BE2C (cell line): ENCODE data around the gene C10orf95.

Experiments
- DNase-seq: peaks from one replicate; pipeline ENCODE4 v3.0.0-alpha.2; 2020
- H3K27me3 ChIP-seq: fragments of 250-450 bp; sonication (Bioruptor Pico); 2 replicates; pipeline ENCODE4 v1.5.1; 2020; ENCODE audit warnings: mild to moderate bottlenecking
- H3K36me3 ChIP-seq: fragments of 250-450 bp; sonication (Bioruptor Pico); 2 replicates; pipeline ENCODE4 v1.5.1; 2020; ENCODE audit warnings: mild to moderate bottlenecking
- H3K4me1 ChIP-seq: fragments of 250-450 bp; sonication (Bioruptor Pico); 2 replicates; pipeline ENCODE4 v1.5.1; 2020
- H3K4me3 ChIP-seq: 2 replicates; pipeline ENCODE4 v1.5.1; 2011; ENCODE audit warnings: low read depth, low read length
- H3K9me3 ChIP-seq: fragments of 250-450 bp; sonication (Bioruptor Pico); 2 replicates; pipeline ENCODE4 v1.5.1; 2020
- TF ChIP-seq, protein P1 (sequence below): IDR thresholded peaks from 2 replicates; pipeline ENCODE4 v1.5.1; 2012; ENCODE audit warnings: mild to moderate bottlenecking, low read depth, low read length

C10orf95 gene

GRCh38 chr10:102400598-102401341 is 50.6 kb downstream of the C10orf95 start:
- H3K9me3 ChIP-seq, result no peaks in the 10 kb centered on the region
- DNase-seq, result no peak
- H3K27me3 ChIP-seq, result no peaks in the 10 kb centered on the region
- peaks cover 23% of the 10 kb centered on the region for H3K36me3 ChIP-seq
- H3K4me1 ChIP-seq, result peaks cover 3% of the 10 kb centered on the region; the same call in 1 of the 2 replicates
- H3K4me3 ChIP-seq, result no peak overlapping the region
- TF ChIP-seq, protein P1, sequence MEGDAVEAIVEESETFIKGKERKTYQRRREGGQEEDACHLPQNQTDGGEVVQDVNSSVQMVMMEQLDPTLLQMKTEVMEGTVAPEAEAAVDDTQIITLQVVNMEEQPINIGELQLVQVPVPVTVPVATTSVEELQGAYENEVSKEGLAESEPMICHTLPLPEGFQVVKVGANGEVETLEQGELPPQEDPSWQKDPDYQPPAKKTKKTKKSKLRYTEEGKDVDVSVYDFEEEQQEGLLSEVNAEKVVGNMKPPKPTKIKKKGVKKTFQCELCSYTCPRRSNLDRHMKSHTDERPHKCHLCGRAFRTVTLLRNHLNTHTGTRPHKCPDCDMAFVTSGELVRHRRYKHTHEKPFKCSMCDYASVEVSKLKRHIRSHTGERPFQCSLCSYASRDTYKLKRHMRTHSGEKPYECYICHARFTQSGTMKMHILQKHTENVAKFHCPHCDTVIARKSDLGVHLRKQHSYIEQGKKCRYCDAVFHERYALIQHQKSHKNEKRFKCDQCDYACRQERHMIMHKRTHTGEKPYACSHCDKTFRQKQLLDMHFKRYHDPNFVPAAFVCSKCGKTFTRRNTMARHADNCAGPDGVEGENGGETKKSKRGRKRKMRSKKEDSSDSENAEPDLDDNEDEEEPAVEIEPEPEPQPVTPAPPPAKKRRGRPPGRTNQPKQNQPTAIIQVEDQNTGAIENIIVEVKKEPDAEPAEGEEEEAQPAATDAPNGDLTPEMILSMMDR, result no peak

- Histone ChIP-seq H3K36me3 (peaks cover 23% of the 10 kb centered on the region), H3K4me3 (no peak overlapping the region), H3K9me3 (no peaks in the 10 kb centered on the region), H3K27me3 (no peaks in the 10 kb centered on the region), H3K4me1 (peaks cover 3% of the 10 kb centered on the region; the same call in 1 of the 2 replicates)
- no peak for DNase-seq
- TF ChIP-seq, protein P1, result no peak
Measured at GRCh38 chr10:102400076-102400475, 51.3 kb downstream of the C10orf95 start.
